HUES6 (cell line): ENCODE results near the gene SLC25A45.

Experiments used
- H3K27ac ChIP-seq: 2 replicates; pipeline ENCODE4 v1.7.0; 2013; ENCODE audit warnings: low read depth, mild to moderate bottlenecking, low read length, inconsistent platforms
- H3K27me3 ChIP-seq: 2 replicates; pipeline ENCODE4 v1.6.1; 2013; ENCODE audit warnings: low read length; ENCODE audit not compliant: control insufficient read depth, insufficient read depth
- H3K36me3 ChIP-seq: 2 replicates; pipeline ENCODE4 v1.6.1; 2013; ENCODE audit warnings: low read length; ENCODE audit not compliant: control insufficient read depth, insufficient read depth
- H3K4me1 ChIP-seq: 2 replicates; pipeline ENCODE4 v1.6.1; 2013; ENCODE audit warnings: low read length; ENCODE audit not compliant: control insufficient read depth, insufficient read depth
- H3K4me3 ChIP-seq: 2 replicates; pipeline ENCODE4 v1.5.1; 2013; ENCODE audit warnings: low read depth, low read length
- H3K9ac ChIP-seq: one replicate; pipeline ENCODE4 v1.6.1; 2013; ENCODE audit warnings: mild to moderate bottlenecking, low read length
- H3K9me3 ChIP-seq: 2 replicates; pipeline ENCODE4 v1.6.1; 2013; ENCODE audit warnings: low read depth, low read length; ENCODE audit not compliant: control insufficient read depth, insufficient read depth

The SLC25A45 gene

GRCh38 chr11:65366340-65366773 lies 16.1 kb downstream of the SLC25A45 start:
- H3K9ac ChIP-seq = no peak overlapping the region
- no peaks in the 10 kb centered on the region for H3K9me3 ChIP-seq
- no peaks in the 10 kb centered on the region for H3K27me3 ChIP-seq
- no peak overlapping the region for H3K27ac ChIP-seq
- H3K4me1 ChIP-seq = peaks cover 6% of the 10 kb centered on the region; the same call in 1 of the 2 replicates
- H3K36me3 ChIP-seq = no peaks in the 10 kb centered on the region
- no peak overlapping the region for H3K4me3 ChIP-seq

GRCh38 chr11:65363770-65364169 lies 18.7 kb downstream of the SLC25A45 start:
- H3K9me3 ChIP-seq = no peaks in the 10 kb centered on the region
- no peak overlapping the region for H3K4me3 ChIP-seq
- H3K27me3 ChIP-seq = no peaks in the 10 kb centered on the region
- no peak overlapping the region for H3K9ac ChIP-seq
- H3K27ac ChIP-seq = no peak overlapping the region
- H3K36me3 ChIP-seq = no peaks in the 10 kb centered on the region
- H3K4me1 ChIP-seq = peaks cover 6% of the 10 kb centered on the region; the same call in 1 of the 2 replicates

GRCh38 chr11:65362966-65363365 lies 19.5 kb downstream of the SLC25A45 start:
- no peaks in the 10 kb centered on the region for H3K9me3 ChIP-seq
- H3K9ac ChIP-seq = no peak overlapping the region
- H3K27ac ChIP-seq = no peak overlapping the region
- H3K4me1 ChIP-seq = peaks cover 6% of the 10 kb centered on the region; the same call in 1 of the 2 replicates
- H3K27me3 ChIP-seq = peaks cover 4% of the 10 kb centered on the region
- H3K4me3 ChIP-seq = no peak overlapping the region
- H3K36me3 ChIP-seq = no peaks in the 10 kb centered on the region

- H3K4me3 ChIP-seq = no peak overlapping the region
- peaks cover 6% of the 10 kb centered on the region; the same call in 1 of the 2 replicates for H3K4me1 ChIP-seq
- no peaks in the 10 kb centered on the region for H3K9me3 ChIP-seq
- H3K36me3 ChIP-seq = no peaks in the 10 kb centered on the region
- H3K9ac ChIP-seq = no peak overlapping the region
- peaks cover 9% of the 10 kb centered on the region for H3K27me3 ChIP-seq
- H3K27ac ChIP-seq = no peak overlapping the region
Measured at GRCh38 chr11:65362320-65362931, 20.0 kb downstream of the SLC25A45 start.

GRCh38 chr11:65357856-65358356 lies 24.5 kb downstream of the SLC25A45 start:
- Histone ChIP-seq H3K9ac (no peak overlapping the region), H3K9me3 (no peaks in the 10 kb centered on the region), H3K27me3 (peaks cover 34% of the 10 kb centered on the region), H3K4me1 (peaks cover 4% of the 10 kb centered on the region; the same call in 1 of the 2 replicates), H3K36me3 (no peaks in the 10 kb centered on the region), H3K27ac (no peak overlapping the region), H3K4me3 (no peak overlapping the region)

GRCh38 chr11:65356394-65356972 lies 26.0 kb downstream of the SLC25A45 start:
- no peak overlapping the region for H3K4me3 ChIP-seq
- no peak overlapping the region for H3K27ac ChIP-seq
- no peaks in the 10 kb centered on the region for H3K9me3 ChIP-seq
- H3K27me3 ChIP-seq = peaks cover 34% of the 10 kb centered on the region
- peaks cover 4% of the 10 kb centered on the region; the same call in 1 of the 2 replicates for H3K4me1 ChIP-seq
- peaks cover 13% of the 10 kb centered on the region for H3K36me3 ChIP-seq
- H3K9ac ChIP-seq = no peak overlapping the region

- Histone ChIP-seq H3K27ac (no peak overlapping the region), H3K27me3 (peaks cover 34% of the 10 kb centered on the region), H3K4me3 (peak overlapping the region; percentile 78), H3K36me3 (peaks cover 19% of the 10 kb centered on the region), H3K9me3 (no peaks in the 10 kb centered on the region), H3K4me1 (peaks cover 4% of the 10 kb centered on the region; the same call in 1 of the 2 replicates), H3K9ac (peak overlapping the region; percentile 13)
Measured at GRCh38 chr11:65355776-65356393, 26.6 kb downstream of the SLC25A45 start.

- no peak overlapping the region for H3K27ac ChIP-seq
- H3K9ac ChIP-seq = peak overlapping the region; percentile 13
- peak overlapping the region; percentile 78 for H3K4me3 ChIP-seq
- peaks cover 25% of the 10 kb centered on the region for H3K36me3 ChIP-seq
- H3K27me3 ChIP-seq = peaks cover 34% of the 10 kb centered on the region
- peaks cover 4% of the 10 kb centered on the region; the same call in 1 of the 2 replicates for H3K4me1 ChIP-seq
- H3K9me3 ChIP-seq = no peaks in the 10 kb centered on the region
Measured at GRCh38 chr11:65355013-65355775, 27.3 kb downstream of the SLC25A45 start.

GRCh38 chr11:65354265-65355012 lies 28.0 kb downstream of the SLC25A45 start, which contains the start of gene TIGD3:
Gene TIGD3, plus strand, starts transcription at chr11:65354751. Its CDS starts 1,058 bp downstream, at chr11:65355809.
- no peaks in the 10 kb centered on the region for H3K9me3 ChIP-seq
- H3K27me3 ChIP-seq = peaks cover 34% of the 10 kb centered on the region
- peaks cover 4% of the 10 kb centered on the region; the same call in 1 of the 2 replicates for H3K4me1 ChIP-seq
- H3K9ac ChIP-seq = peak within 1 kb of the TSS; percentile 13
- peaks cover 31% of the 10 kb centered on the region for H3K36me3 ChIP-seq
- no peak within 1 kb of the TSS for H3K27ac ChIP-seq
- H3K4me3 ChIP-seq = peak within 1 kb of the TSS; percentile 78

GRCh38 chr11:65353900-65354264 lies 28.6 kb downstream of the SLC25A45 start:
- Histone ChIP-seq H3K4me3 (peak overlapping the region; percentile 78), H3K9ac (peak overlapping the region; percentile 7), H3K36me3 (peaks cover 36% of the 10 kb centered on the region), H3K27ac (no peak overlapping the region), H3K4me1 (peaks cover 4% of the 10 kb centered on the region; the same call in 1 of the 2 replicates), H3K9me3 (no peaks in the 10 kb centered on the region), H3K27me3 (peaks cover 34% of the 10 kb centered on the region)
